ENCODE data around the gene SSBP4.
A peak's percentile ranks its signal among the peaks of the same experiment; 100 is the strongest.

The SSBP4 gene

GRCh38 chr19:18414504-18415177, 4.6 kb upstream of the SSBP4 start:
- no peaks in the 10 kb centered on the region for H3K27me3 ChIP-seq (ENCODE audit: insufficient read depth, low read length)
- no peaks in the 10 kb centered on the region for H3K36me3 ChIP-seq (ENCODE audit: insufficient read depth, low read length)
- H2AFZ ChIP-seq (ENCODE audit: low read length, unreplicated experiment) = no peak overlapping the region
- H3K27ac ChIP-seq (ENCODE audit: low read depth, low read length) = peak overlapping the region; percentile 98
- peaks cover 2% of the 10 kb centered on the region for H3K79me2 ChIP-seq (ENCODE audit: control insufficient read depth, insufficient read depth, low read length, unreplicated experiment)
- H3K4me1 ChIP-seq (ENCODE audit: control insufficient read depth, insufficient read depth, low read length, unreplicated experiment) = peaks cover 35% of the 10 kb centered on the region
- H3K4me3 ChIP-seq (ENCODE audit: low read depth, low read length) = peak overlapping the region; percentile 76

DNA sequence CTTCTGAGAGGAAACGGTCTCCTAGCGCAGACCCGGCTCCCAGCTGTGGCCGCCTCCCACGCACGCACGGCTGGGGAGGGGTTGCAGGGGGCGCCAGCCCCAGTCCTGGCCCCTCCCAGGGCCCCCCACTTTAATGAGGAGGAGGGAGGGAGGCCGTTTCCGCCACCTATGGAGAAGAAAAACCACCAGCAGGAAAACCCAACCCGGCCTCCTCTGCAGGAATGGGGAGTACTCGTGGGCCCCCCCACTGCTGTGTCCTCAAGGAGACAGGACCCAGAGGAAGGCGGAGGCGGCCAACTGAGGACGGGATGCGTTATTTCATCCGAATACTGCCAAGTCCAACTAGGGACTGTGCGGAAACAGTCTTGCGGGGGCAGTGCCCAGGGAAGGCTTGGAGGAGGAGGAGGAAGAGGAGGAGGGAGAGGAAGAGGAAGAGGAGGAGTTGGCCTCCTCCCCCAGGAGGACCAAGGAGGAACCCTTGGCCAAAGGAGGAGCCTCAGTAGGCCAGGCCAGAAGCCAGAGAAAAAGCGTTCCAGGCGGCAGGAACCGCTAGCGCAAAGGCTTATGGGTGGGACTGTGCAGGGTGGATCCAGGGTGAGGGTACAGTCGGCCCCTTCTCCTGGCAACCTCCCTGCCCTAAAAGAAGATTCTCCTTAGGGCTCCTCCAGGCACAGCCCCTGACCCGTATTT, 3.9 kb upstream of the SSBP4 start:
- H3K4me3 ChIP-seq (ENCODE audit: low read depth, low read length) = peak overlapping the region; percentile 76
- H3K36me3 ChIP-seq (ENCODE audit: insufficient read depth, low read length) = no peaks in the 10 kb centered on the region
- peaks cover 8% of the 10 kb centered on the region for H3K79me2 ChIP-seq (ENCODE audit: control insufficient read depth, insufficient read depth, low read length, unreplicated experiment)
- H3K27ac ChIP-seq (ENCODE audit: low read depth, low read length) = peak overlapping the region; percentile 98
- peaks cover 34% of the 10 kb centered on the region for H3K4me1 ChIP-seq (ENCODE audit: control insufficient read depth, insufficient read depth, low read length, unreplicated experiment)
- no peaks in the 10 kb centered on the region for H3K27me3 ChIP-seq (ENCODE audit: insufficient read depth, low read length)
- H2AFZ ChIP-seq (ENCODE audit: low read length, unreplicated experiment) = peak overlapping the region; percentile 75

DNA sequence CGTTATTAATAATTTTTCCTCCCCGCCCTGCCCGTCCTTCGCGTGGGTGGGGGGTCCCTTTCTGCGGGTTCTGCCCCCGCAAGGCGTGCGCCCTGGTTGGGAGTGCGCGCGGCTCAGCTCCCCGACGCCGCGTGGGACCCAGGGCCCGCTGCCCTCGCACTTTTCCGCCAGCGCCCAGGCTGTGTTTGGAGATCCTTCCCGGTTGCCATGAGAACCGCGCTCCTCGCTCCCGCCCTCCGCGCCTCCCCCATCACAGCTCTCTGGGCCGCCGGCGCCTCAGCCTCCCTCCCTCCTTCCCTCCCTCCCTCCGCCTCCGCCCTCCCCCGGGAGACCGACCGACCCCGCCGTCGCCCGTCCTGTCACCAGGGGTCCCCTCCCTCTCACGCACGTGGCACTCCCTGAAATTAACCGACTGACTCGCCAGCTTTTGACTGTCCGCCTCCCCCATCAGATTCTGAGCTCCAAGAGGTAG, 2.4 kb upstream of the SSBP4 start:
- Histone ChIP-seq H2AFZ (ENCODE audit: low read length, unreplicated experiment) (peak overlapping the region; percentile 81), H3K36me3 (ENCODE audit: insufficient read depth, low read length) (no peaks in the 10 kb centered on the region), H3K79me2 (ENCODE audit: control insufficient read depth, insufficient read depth, low read length, unreplicated experiment) (peaks cover 20% of the 10 kb centered on the region), H3K27me3 (ENCODE audit: insufficient read depth, low read length) (no peaks in the 10 kb centered on the region), H3K27ac (ENCODE audit: low read depth, low read length) (peak overlapping the region; percentile 98), H3K4me3 (ENCODE audit: low read depth, low read length) (peak overlapping the region; percentile 85), H3K4me1 (ENCODE audit: control insufficient read depth, insufficient read depth, low read length, unreplicated experiment) (peaks cover 43% of the 10 kb centered on the region)

GRCh38 chr19:18417250-18418028, 1.8 kb upstream of the SSBP4 start:
- peaks cover 43% of the 10 kb centered on the region for H3K4me1 ChIP-seq (ENCODE audit: control insufficient read depth, insufficient read depth, low read length, unreplicated experiment)
- peak overlapping the region; percentile 85 for H3K4me3 ChIP-seq (ENCODE audit: low read depth, low read length)
- H2AFZ ChIP-seq (ENCODE audit: low read length, unreplicated experiment) = peak overlapping the region; percentile 81

DNA sequence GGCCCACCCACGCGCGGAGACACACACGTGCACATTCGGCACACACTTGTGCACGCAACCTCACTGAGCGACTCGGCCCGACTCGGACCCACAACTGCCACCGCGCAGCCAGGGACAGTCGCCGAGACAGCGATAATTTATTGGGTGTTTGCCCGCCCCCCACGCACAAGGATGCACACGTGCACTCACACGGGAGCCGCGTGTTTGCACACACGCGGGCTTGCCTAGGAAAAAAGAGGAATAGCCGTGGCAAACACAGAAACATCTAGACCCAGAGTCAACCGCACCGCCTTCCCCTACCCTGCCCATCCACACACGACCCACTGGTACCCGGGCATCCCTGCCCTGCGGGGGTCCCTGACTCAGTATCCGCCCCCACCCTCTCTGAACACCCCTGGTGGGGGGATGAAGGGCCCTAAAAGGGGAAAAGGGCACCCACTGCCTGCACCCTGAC, 1.1 kb upstream of the SSBP4 start:
- H3K27ac ChIP-seq (ENCODE audit: low read depth, low read length) = peak overlapping the region; percentile 98
- H3K36me3 ChIP-seq (ENCODE audit: insufficient read depth, low read length) = no peaks in the 10 kb centered on the region
- no peak overlapping the region for H2AFZ ChIP-seq (ENCODE audit: low read length, unreplicated experiment)
- peak overlapping the region; percentile 87 for H3K4me3 ChIP-seq (ENCODE audit: low read depth, low read length)
- peaks cover 25% of the 10 kb centered on the region for H3K79me2 ChIP-seq (ENCODE audit: control insufficient read depth, insufficient read depth, low read length, unreplicated experiment)
- no peaks in the 10 kb centered on the region for H3K27me3 ChIP-seq (ENCODE audit: insufficient read depth, low read length)
- peaks cover 43% of the 10 kb centered on the region for H3K4me1 ChIP-seq (ENCODE audit: control insufficient read depth, insufficient read depth, low read length, unreplicated experiment)

More at GRCh38 chr19:18417250-18418028, 1.8 kb upstream of the SSBP4 start:
- no peaks in the 10 kb centered on the region for H3K27me3 ChIP-seq (ENCODE audit: insufficient read depth, low read length)
- H3K79me2 ChIP-seq (ENCODE audit: control insufficient read depth, insufficient read depth, low read length, unreplicated experiment) = peaks cover 24% of the 10 kb centered on the region
- H3K27ac ChIP-seq (ENCODE audit: low read depth, low read length) = peak overlapping the region; percentile 98
- no peaks in the 10 kb centered on the region for H3K36me3 ChIP-seq (ENCODE audit: insufficient read depth, low read length)

DNA sequence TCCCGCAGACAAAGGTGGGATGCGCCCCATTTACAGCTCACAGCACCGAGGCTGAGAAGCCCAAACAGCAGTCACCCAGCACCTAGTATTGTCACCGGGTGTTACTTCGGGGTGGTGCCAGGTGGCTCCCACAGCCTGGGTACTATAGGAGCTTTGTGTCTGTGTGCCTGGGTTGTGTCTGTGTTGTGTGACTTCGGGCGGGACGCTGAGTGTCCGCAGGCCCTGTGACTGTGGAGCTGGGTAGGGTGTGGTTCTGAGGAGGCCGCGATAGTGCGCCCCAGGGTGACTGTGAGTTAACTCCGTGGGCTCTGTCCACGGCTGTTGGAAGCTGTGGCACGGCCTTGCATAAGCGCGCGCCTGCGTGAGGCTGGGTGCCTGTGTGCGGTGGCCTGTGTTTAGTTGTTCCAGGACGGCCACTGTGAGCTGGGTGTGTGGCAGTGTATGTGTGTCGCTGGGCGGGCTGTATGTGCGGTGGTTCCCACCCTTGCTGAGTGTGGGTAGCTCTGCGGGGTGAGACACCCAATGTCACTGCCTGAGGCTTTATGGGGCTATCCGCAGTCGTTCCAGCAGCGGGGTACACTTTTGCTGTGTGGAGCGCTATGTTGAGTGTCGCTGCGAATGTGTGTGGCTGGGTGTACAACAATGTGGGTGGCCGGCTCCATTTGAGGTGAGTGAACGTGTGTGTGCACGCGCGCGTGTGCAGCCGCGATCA, 559 bp upstream of the SSBP4 start:
- H3K4me1 ChIP-seq (ENCODE audit: control insufficient read depth, insufficient read depth, low read length, unreplicated experiment) = peaks cover 43% of the 10 kb centered on the region
- no peaks in the 10 kb centered on the region for H3K27me3 ChIP-seq (ENCODE audit: insufficient read depth, low read length)
- peaks cover 25% of the 10 kb centered on the region for H3K79me2 ChIP-seq (ENCODE audit: control insufficient read depth, insufficient read depth, low read length, unreplicated experiment)
- peak overlapping the region; percentile 98 for H3K27ac ChIP-seq (ENCODE audit: low read depth, low read length)
- no peak overlapping the region for H2AFZ ChIP-seq (ENCODE audit: low read length, unreplicated experiment)
- no peaks in the 10 kb centered on the region for H3K36me3 ChIP-seq (ENCODE audit: insufficient read depth, low read length)
- peak overlapping the region; percentile 87 for H3K4me3 ChIP-seq (ENCODE audit: low read depth, low read length)

GRCh38 chr19:18419699-18420460, 682 bp downstream of the SSBP4 start:
- no peaks in the 10 kb centered on the region for H3K27me3 ChIP-seq (ENCODE audit: insufficient read depth, low read length)
- no peak overlapping the region for H3K27ac ChIP-seq (ENCODE audit: low read depth, low read length)

DNA sequence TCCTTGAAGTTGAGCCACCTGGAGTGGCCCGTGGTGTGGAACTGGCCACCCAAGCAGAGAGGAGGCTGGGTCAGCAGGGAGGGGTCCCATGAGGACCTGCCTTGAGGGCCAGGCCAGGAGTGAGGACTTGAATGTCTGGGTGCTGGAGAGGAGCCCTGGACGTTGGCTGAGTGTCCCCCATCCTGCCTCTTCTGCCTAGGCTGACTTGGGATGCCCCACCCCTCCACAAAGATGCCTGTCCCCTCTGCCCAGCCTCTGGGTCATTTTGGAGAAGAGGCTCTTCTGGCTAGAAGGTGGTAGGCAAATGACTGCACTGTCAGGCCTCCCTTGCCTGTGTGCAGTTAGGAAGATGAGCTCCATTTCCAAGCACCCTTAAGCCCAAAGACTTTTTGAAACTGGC, 1.7 kb downstream of the SSBP4 start:
- H3K79me2 ChIP-seq (ENCODE audit: control insufficient read depth, insufficient read depth, low read length, unreplicated experiment) = peaks cover 31% of the 10 kb centered on the region
- peaks cover 28% of the 10 kb centered on the region for H3K4me1 ChIP-seq (ENCODE audit: control insufficient read depth, insufficient read depth, low read length, unreplicated experiment)
- no peak overlapping the region for H3K27ac ChIP-seq (ENCODE audit: low read depth, low read length)
- H2AFZ ChIP-seq (ENCODE audit: low read length, unreplicated experiment) = no peak overlapping the region
- no peaks in the 10 kb centered on the region for H3K27me3 ChIP-seq (ENCODE audit: insufficient read depth, low read length)
- H3K4me3 ChIP-seq (ENCODE audit: low read depth, low read length) = peak overlapping the region; percentile 87
- no peaks in the 10 kb centered on the region for H3K36me3 ChIP-seq (ENCODE audit: insufficient read depth, low read length)

More at GRCh38 chr19:18419699-18420460, 682 bp downstream of the SSBP4 start:
- peak overlapping the region; percentile 87 for H3K4me3 ChIP-seq (ENCODE audit: low read depth, low read length)
- H3K36me3 ChIP-seq (ENCODE audit: insufficient read depth, low read length) = no peaks in the 10 kb centered on the region
- H2AFZ ChIP-seq (ENCODE audit: low read length, unreplicated experiment) = peak overlapping the region; percentile 60
- H3K4me1 ChIP-seq (ENCODE audit: control insufficient read depth, insufficient read depth, low read length, unreplicated experiment) = peaks cover 36% of the 10 kb centered on the region
- peaks cover 31% of the 10 kb centered on the region for H3K79me2 ChIP-seq (ENCODE audit: control insufficient read depth, insufficient read depth, low read length, unreplicated experiment)

GRCh38 chr19:18421371-18421959, 2.3 kb downstream of the SSBP4 start:
- no peaks in the 10 kb centered on the region for H3K27me3 ChIP-seq (ENCODE audit: insufficient read depth, low read length)
- no peak overlapping the region for H2AFZ ChIP-seq (ENCODE audit: low read length, unreplicated experiment)
- H3K36me3 ChIP-seq (ENCODE audit: insufficient read depth, low read length) = no peaks in the 10 kb centered on the region
- peak overlapping the region; percentile 87; the same call in 1 of the 2 replicates for H3K4me3 ChIP-seq (ENCODE audit: low read depth, low read length)
- H3K4me1 ChIP-seq (ENCODE audit: control insufficient read depth, insufficient read depth, low read length, unreplicated experiment) = peaks cover 31% of the 10 kb centered on the region
- H3K79me2 ChIP-seq (ENCODE audit: control insufficient read depth, insufficient read depth, low read length, unreplicated experiment) = peaks cover 31% of the 10 kb centered on the region
- no peak overlapping the region for H3K27ac ChIP-seq (ENCODE audit: low read depth, low read length)
